Stimulated activated CD4-positive, alpha-beta T cell treated with anti-CD3 and anti-CD28 coated beads, Interleukin-12 subunit alpha, Interleukin-12 subunit beta, amount 100 ng/mL, for 48 hours (primary cell): ENCODE data around the gene KDM4C.

ENCODE experiments used
- DNase-seq, 3 donors: peaks; one replicate each; pipeline ENCODE4 v3.0.0-alpha.2; 2020; ENCODE audit warnings: low read depth in 2 of 3, low spot score in 1 of 3

Gene KDM4C

DNA sequence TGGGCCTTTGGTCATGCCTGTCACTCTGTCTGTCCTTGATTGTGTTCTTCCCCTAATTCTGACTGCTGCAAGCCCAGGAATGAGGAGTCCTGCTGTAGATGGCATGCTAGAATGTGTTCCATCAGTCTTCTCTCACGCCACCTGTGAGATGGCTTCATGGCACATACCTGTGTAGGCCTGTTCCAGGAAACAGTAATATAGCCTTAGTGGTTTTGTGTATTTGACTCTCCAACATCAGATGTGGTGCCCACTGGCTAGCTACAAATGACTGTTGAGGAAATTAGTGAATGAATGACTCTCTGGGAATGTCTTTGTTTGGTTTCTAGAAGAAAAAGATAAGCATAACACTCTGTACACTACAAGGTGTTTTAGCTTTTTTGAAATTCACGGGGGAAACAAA, 367.5 kb downstream of the KDM4C start:
- no peak for DNase-seq

DNA sequence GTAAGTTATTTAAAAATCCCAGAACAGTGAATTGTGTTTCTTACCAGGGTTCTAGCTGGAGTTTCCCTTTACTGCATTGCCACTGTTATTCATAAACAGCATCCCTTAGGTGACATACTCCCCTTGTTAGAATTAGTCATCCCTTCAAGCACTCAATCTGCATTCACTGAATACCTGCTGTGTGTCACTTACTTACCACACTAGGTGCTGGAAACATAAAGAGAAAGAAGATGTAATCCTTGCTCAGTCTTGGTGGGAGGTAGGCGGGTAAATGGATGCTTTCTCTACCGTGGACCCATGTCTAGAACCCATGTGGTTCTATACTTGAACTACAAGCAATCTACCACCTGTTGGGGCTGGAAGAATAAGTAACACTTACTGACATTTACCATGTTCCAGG, 371.6 kb downstream of the KDM4C start:
- no peak for DNase-seq

DNA sequence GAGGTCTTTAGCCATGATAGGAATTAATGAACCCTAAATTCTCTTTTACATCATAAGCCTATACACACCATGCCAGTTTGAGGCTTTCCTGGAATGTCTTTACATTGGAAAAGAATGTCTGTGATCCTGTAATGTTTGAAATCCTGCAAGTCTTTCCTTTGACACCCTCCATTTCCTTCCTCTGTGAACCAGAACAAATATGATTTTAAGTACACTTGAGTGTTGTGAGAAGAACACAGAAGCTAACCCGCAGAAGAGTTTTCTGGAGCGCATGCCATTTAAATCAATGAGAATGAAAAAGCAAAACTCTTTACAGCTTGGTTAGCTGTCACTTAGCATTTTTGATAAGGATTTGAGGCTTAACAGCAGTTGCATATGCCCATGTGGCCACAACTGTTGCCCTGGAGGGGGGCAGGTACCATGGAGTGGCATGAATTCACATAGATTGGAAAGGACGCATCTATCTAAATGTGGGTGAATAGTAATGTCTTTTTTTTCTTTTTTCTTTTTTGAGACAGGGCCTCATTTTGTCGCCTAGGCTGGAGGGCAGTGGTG, 372.6 kb downstream of the KDM4C start:
- DNase-seq, result no peak

- no peak for DNase-seq
Measured at GRCh38 chr9:7132605-7133004, 374.8 kb downstream of the KDM4C start.

DNA sequence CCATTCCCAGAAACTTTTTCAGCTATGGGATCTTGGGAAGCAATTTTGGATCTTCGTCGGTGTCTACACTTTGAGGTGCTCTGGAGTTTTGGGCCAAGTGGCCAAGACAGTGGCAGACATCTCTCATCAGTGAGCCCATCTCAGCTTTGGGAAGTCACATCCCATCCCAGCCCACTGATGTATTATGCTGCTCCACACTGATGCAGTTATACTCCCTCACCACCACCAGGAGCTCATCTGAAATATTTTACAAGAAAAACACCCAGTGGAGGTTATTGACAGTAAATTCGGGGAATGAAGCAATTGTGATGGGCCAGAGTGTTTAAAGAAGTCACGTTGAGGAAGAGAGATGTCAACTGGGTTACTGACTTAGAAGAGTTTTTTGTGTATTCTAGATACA, 378.0 kb downstream of the KDM4C start:
- DNase-seq, result no peak

- DNase-seq, result no peak
Measured at GRCh38 chr9:7137040-7137439, 379.3 kb downstream of the KDM4C start.

DNA sequence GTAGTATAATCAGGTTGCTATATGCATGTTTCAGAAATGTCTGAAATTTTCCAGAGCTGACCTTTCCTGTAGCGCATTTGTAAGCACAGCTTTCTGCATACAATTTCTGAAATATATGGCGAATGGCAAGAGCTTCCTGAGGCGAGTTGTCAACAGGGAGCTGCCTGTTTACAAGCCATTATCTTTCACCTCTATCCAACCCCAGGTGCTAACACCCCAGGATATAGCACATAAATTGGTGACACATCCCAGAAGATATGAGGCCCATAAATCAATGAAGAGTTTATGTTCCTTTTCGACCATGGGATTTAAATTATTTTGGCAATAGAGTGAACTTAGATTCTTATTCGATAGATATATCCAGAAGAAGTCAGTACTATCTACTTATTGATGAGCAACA, 379.8 kb downstream of the KDM4C start:
- DNase-seq, result no peak

- DNase-seq, result no peak
Measured at GRCh38 chr9:7139886-7140285, 382.1 kb downstream of the KDM4C start.

GRCh38 chr9:7140401-7140800, 382.6 kb downstream of the KDM4C start:
- no peak for DNase-seq

- DNase-seq, result no peak
Measured at GRCh38 chr9:7143645-7144200, 385.9 kb downstream of the KDM4C start.

DNA sequence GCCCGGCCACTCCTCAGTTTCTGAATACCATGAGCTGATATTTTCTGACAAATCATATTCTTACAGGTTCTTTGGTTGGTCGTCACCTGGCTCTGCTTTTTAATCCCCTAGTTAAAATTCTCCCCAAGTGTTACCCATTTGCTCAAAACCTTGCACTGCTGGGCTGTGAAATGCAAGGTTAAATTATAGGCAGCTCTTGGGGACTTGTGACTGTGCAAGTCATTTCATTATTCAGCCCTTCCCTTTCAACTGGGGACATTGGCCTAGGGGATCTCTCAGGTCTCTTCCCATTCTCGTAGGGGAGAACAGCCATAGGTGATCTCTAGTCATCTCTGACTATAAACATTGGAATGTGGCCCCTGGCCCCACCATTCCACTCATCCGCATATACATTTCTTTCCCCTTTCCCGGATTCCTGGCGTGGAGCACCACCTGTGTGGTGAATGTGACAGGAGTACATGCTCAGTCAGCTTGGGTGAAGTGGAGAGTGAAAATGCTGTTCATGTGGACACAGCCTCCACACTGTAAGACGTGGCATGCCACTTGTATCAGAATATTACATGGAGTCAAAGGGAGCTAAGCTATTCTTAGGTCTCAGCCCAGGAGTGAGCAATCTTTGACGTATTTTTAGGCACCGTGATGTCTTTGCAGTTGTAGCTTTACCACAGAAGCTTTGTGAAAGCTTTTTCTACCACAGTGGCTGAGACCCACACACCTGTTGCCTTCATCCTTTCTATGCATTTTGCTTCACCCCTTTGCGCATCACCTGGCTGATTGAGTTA, 386.7 kb downstream of the KDM4C start:
- DNase-seq, result no peak

DNA sequence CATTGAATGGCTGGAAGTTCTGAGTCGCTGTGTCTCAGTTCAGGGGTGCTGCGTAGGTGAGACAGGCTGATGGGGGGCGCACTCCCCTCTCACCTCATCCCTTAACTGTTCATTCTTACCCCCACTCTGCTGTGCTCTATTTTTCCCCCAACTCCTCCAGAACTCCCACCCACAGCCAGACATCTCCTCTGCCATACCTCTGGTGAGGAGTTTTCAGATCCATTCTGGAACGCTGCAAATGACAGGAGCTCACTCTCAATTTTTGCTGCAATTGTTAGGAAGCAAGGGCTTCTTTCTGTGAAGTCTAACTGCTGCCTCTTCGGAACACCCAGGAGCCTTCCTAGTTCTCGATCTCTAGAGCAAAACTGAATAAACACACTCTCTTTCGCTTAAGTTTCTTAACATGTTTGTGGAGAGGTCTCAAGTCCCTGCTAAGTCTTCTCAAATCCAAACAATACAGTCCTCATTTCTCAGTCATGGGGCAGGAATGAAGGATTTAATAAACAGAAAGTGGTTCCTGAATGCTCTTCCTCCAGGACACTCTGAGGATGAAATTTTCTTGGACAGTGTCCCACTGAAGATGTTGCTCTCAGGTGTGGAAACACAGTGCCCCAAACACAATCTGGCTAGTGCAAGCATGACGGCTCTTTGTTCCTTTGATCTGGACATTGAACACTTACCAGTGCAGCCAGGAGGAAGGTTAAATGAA, 387.7 kb downstream of the KDM4C start:
- DNase-seq, result no peak

- no peak for DNase-seq
Measured at GRCh38 chr9:7146582-7146981, 388.8 kb downstream of the KDM4C start.

DNA sequence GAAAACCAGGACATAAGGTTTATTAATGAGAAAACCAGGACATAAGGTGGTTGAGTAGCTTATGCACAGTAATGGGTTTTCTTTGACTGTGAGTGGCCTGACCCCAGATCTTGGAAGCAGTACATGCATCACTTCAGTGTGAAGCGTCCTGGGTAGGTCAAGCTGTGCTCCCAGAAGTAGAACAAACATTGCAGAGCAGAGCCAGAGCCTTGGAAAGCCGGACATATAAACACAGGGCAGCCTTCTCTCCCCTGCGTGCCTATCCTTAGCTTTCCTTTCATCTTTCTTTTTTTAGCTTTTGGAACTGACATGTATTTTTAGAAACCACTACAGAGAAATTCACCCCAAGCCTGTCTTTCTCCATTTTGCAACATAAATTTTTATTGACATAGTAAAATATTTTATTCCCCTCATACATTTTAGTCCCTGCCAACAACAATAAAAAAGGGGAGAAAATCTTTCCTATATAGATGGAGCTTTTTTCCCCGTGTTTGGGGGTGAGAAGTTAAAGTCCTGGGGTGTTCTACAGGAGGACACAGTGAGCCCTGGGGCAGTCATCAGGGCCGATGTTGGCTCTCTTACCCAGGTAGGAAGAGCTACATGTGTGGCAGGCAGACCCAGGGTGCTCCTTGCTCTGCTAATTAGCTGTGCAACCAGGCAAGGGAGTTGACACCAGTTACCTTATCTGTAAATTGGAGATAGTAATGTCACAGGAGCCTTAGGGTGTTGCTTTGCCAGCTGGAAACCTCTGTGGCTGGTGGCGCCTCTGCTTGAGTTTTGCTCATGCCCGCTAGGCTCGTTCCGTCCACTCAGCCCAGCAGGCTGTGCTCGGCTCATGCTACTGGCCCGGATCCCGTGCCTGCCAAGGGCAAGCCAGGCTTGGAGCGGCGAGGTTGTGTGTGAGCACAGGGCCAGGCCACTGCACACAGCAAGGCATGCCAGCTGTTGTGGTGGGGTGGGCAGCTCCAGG, 389.6 kb downstream of the KDM4C start:
- no peak for DNase-seq

DNA sequence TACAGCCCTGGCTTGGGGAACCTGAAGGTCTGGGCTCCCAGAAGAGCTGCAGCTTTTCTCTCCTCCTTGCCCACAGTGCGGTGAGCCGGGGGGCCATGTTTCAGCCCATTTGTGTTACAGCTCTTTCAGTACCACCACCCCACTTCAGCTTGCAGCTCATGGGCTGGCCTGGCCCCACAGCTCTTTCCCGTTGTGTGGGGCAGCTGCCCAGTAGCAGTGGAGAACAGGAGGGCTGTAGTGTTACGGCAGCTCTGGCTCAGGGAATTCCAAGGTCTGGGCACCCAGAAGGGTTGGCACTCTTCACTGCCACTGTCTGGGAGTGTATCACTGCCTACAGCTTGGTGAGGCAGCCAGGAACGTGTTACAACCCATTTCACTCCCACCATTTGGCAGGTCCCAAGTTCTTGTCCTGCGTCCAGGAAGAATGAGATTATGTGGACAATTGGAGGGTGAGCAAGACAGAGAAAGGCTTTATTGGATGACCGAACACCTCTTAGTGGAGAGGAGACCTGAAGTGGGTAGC, 390.5 kb downstream of the KDM4C start:
- DNase-seq, result no peak

GRCh38 chr9:7149258-7149657, 391.5 kb downstream of the KDM4C start:
- no peak for DNase-seq

DNA sequence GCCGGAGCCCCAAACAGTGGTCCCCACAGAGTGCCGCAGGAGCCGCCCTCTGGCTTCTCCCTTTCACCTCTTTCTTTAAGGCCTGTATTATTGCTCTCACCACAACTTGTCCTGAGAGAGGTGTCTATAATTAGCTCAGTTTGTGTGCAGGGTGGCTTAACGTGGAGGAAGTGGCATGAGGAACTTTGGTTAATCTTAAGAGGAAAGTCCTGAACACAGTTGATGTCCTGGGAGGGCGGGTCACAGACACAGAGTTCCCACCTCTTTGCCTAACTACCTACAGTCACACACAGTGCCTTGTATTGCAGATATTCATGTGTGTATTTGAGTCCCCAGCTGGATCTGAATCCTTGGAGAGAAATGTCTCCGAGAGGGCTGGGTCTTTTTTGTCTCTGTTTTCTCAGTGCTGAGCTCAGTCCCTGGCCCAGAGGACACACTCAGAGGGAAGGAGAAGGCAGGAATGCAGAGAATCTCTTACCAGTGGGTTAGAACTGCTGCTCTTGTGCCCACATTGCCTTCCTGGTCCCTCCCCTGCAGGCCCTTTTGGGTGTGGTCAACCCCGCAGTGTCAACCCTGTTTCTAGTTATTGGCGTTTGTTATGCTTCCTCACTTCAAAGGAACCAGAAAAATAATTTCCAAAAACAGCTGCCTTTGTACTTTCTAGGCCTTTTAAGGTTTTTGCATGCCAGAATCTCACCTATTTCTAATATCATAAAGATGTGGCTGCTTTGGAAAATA, 392.5 kb downstream of the KDM4C start:
- DNase-seq, result no peak

- no peak for DNase-seq
Measured at GRCh38 chr9:7153134-7153533, 395.4 kb downstream of the KDM4C start.

DNA sequence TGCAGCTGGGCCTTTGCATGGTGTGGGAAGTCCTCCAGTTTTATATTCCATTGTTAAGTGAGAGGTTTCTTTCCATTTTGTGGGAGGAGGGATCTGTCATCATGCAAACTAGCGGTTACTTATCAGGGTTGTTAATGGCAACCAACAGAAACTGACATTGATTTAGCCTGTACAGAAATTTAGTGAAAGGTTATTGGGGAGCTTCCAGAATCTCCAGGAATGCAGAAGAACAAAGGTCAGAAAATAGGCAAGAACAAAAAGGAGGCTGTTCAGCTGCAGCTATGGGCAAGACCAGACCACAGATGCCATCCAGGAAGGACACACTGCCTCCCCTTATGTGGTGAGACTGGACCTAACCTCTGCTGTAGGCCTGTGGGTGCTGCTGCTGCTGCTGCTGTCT, 395.8 kb downstream of the KDM4C start:
- no peak for DNase-seq

- DNase-seq, result no peak
Measured at GRCh38 chr9:7154003-7154619, 396.3 kb downstream of the KDM4C start.
